Keratinocyte (primary cell): ENCODE results near the gene HCN1. TPM values are rescaled to one million over a fixed set of nuclear protein-coding genes. Genes with fewer than 3 reads are reported as not detected.
"Not testable (repeated sequence)": the region's sequence is repeated elsewhere in the genome, so short reads cannot be mapped to it uniquely, and the experiment has no call there.

Experiments
- DNase-seq: peaks from one replicate; pipeline ENCODE4 v3.0.0-alpha.2; 2011; ENCODE audit warnings: low read depth, missing footprints, low spot score
- FAIRE-seq: peaks from 2 replicates; lab custom pipeline; 2011; peaks lifted over from hg19 to GRCh38; lab: Jason Lieb, UNC
- H2AFZ ChIP-seq: 2 replicates; pipeline ENCODE4 v1.6.0; 2012; ENCODE audit warnings: low read length, control low read depth, inconsistent platforms; ENCODE audit not compliant: control insufficient read depth
- H3K27ac ChIP-seq: 2 replicates; pipeline ENCODE4 v1.5.1; 2011; ENCODE audit warnings: low read length; ENCODE audit not compliant: control insufficient read depth, insufficient read depth
- H3K27me3 ChIP-seq: 3 replicates; pipeline ENCODE4 v1.6.0; 2011; ENCODE audit warnings: low read length; ENCODE audit not compliant: control insufficient read depth, insufficient read depth; ENCODE audit errors: extremely low read depth
- H3K36me3 ChIP-seq, 2 experiments: 2 replicates in 1 of 2; 3 replicates in 1 of 2; pipeline ENCODE4 v1.5.1; 2011; ENCODE audit warnings: low read length in 2 of 2, mild to moderate bottlenecking in 1 of 2; ENCODE audit not compliant: control insufficient read depth in 2 of 2, insufficient read depth in 2 of 2; ENCODE audit errors: extremely low read depth in 1 of 2
- H3K4me1 ChIP-seq: 3 replicates; pipeline ENCODE4 v1.5.1; 2011; ENCODE audit warnings: low read length; ENCODE audit not compliant: control insufficient read depth, insufficient read depth; ENCODE audit errors: extremely low read depth
- H3K4me2 ChIP-seq: 3 replicates; pipeline ENCODE4 v1.6.0; 2011; ENCODE audit warnings: low read depth, low read length; ENCODE audit not compliant: control insufficient read depth, insufficient read depth; ENCODE audit errors: extremely low read depth
- H3K4me3 ChIP-seq, 3 experiments: fragments of 200-600 bp in 1 of 3; sonication (generic) in 1 of 3; 2 replicates in 2 of 3; 3 replicates in 1 of 3; pipeline ENCODE4 v1.5.1; 2011 to 2016; ENCODE audit warnings: low read length in 3 of 3, mild to moderate bottlenecking in 3 of 3, control low read depth in 2 of 3, inconsistent platforms in 1 of 3, low read depth in 1 of 3, mixed read lengths in 1 of 3, mixed run types in 1 of 3, moderate library complexity in 1 of 3; ENCODE audit not compliant: control insufficient read depth in 2 of 3, insufficient read depth in 2 of 3; ENCODE audit errors: extremely low read depth in 1 of 3
- H3K79me2 ChIP-seq: 2 replicates; pipeline ENCODE4 v1.6.0; 2012; ENCODE audit warnings: low read length; ENCODE audit not compliant: control insufficient read depth, insufficient read depth
- H3K9ac ChIP-seq: 3 replicates; pipeline ENCODE4 v1.6.0; 2011; ENCODE audit warnings: low read length; ENCODE audit not compliant: control insufficient read depth, insufficient read depth; ENCODE audit errors: extremely low read depth
- H3K9me1 ChIP-seq: 3 replicates; pipeline ENCODE4 v1.6.0; 2011; ENCODE audit warnings: low read length; ENCODE audit not compliant: control insufficient read depth, insufficient read depth; ENCODE audit errors: extremely low read depth
- H3K9me3 ChIP-seq: 2 replicates; pipeline ENCODE4 v1.5.1; 2012; ENCODE audit warnings: low read depth, low read length; ENCODE audit not compliant: control insufficient read depth
- H4K20me1 ChIP-seq: 3 replicates; pipeline ENCODE4 v1.6.0; 2011; ENCODE audit warnings: low read length; ENCODE audit not compliant: control insufficient read depth, insufficient read depth; ENCODE audit errors: extremely low read depth
- CTCF ChIP-seq, 3 experiments: IDR thresholded peaks in 1 of 3; conservative IDR thresholded peaks in 1 of 3; optimal IDR thresholded peaks in 1 of 3; 2 replicates in 2 of 3; 3 replicates in 1 of 3; pipeline versions ENCODE3 to v1.5.1; 2011; ENCODE audit warnings: low read length in 3 of 3, mild to moderate bottlenecking in 3 of 3, moderate library complexity in 2 of 3, control low read depth in 1 of 3, inconsistent platforms in 1 of 3; ENCODE audit not compliant: insufficient read depth in 2 of 3; ENCODE audit errors: extremely low read depth in 1 of 3
- EZH2 ChIP-seq: IDR thresholded peaks from one replicate; pipeline ENCODE4 v1.6.1; 2012; ENCODE audit warnings: inconsistent platforms, mild to moderate bottlenecking, low read length, moderate library complexity
- dilution Hi-C: fragments of 300-500 bp; cut with MboI; formaldehyde crosslinking; loops from one replicate; pipeline ENCODE4 v1.7.0; 2020; ENCODE audit warnings: low sequenced_read_pairs; ENCODE audit not compliant: extremely low pct_ligation_motif_present
- polyA plus RNA-seq, 5 experiments: library from polyadenylated mRNA; depleted of rRNA in 3 of 5; stranded (reverse) in 3 of 5; stranded (forward) in 1 of 5; unstranded in 1 of 5; fragments of >200 nt; gene quantifications; 1 replicate in 1 of 5; 2 replicates in 3 of 5; 3 replicates in 1 of 5; pipeline versions ENCODE4 v1.2.1 to v1.2.3, GENCODE V29; 2011 to 2012; ENCODE audit warnings: missing spikeins in 2 of 5, low read depth in 1 of 5, low replicate concordance in 1 of 5

The HCN1 gene
- polyA plus RNA-seq, 1 donor (not counting 4 experiments of a cell fraction or from before 2014, with no cell fraction given), result not detected

GRCh38 chr5:45372629-45373028 is 323.6 kb downstream of the HCN1 start:
- no peak for TF ChIP-seq CTCF (optimal IDR thresholded peaks at IDR 0.05 in 1 of 3, IDR thresholded peaks at IDR 0.05 in 1 of 3, conservative IDR thresholded peaks at IDR 0.05 in 1 of 3; ENCODE audit: extremely low read depth in 1 of 3, insufficient read depth in 2 of 3, low read length in 3 of 3)
- no peak for TF ChIP-seq EZH2
- no peak for DNase-seq
- no peak overlapping the region for H3K27ac ChIP-seq
- dilution Hi-C loops, result no loop called here
- H3K27me3 ChIP-seq, result no peaks in the 10 kb centered on the region
- no peaks in the 10 kb centered on the region for H4K20me1 ChIP-seq
- H3K9me1 ChIP-seq, result no peaks in the 10 kb centered on the region
- H3K9ac ChIP-seq, result no peak overlapping the region
- H3K9me3 ChIP-seq, result no peaks in the 10 kb centered on the region
- no peak overlapping the region for H3K4me3 ChIP-seq
- no peak overlapping the region for H2AFZ ChIP-seq
- FAIRE-seq, result no peak
- no peaks in the 10 kb centered on the region for H3K36me3 ChIP-seq
- H3K4me1 ChIP-seq, result no peaks in the 10 kb centered on the region
- no peak overlapping the region for H3K4me2 ChIP-seq
- no peaks in the 10 kb centered on the region for H3K79me2 ChIP-seq

GRCh38 chr5:45371423-45371822 is 324.8 kb downstream of the HCN1 start:
- H3K79me2 ChIP-seq, H3K27ac ChIP-seq, DNase-seq, H3K4me1 ChIP-seq, H2AFZ ChIP-seq, H4K20me1 ChIP-seq, H3K9ac ChIP-seq, H3K4me2 ChIP-seq, FAIRE-seq, H3K9me3 ChIP-seq, dilution Hi-C loops, H3K4me3 ChIP-seq, H3K36me3 ChIP-seq, H3K27me3 ChIP-seq, H3K9me1 ChIP-seq: not testable (repeated sequence)
